Measurements from ENCODE around the gene RAP1GDS1. TPM values are rescaled to one million over a fixed set of nuclear protein-coding genes. Genes with fewer than 3 reads are reported as not detected.
A peak's percentile ranks its signal among the peaks of the same experiment; 100 is the strongest.
"Not testable (repeated sequence)": the region's sequence is repeated elsewhere in the genome, so short reads cannot be mapped to it uniquely, and the experiment has no call there.

The RAP1GDS1 gene
- total RNA-seq, 1 donor from 2014 or later, result 66.3 TPM

GRCh38 chr4:98326168-98326567 lies 65.0 kb downstream of the RAP1GDS1 start:
- no peak for FAIRE-seq
- Histone ChIP-seq H3K27me3 (ENCODE audit: control insufficient read depth, insufficient read depth, low read length) (no peaks in the 10 kb centered on the region), H3K36me3 (ENCODE audit: control insufficient read depth, insufficient read depth, low read length) (no peaks in the 10 kb centered on the region), H3K4me3 (ENCODE audit: low read depth, low read length) (no peak overlapping the region)
- no peak for DNase-seq (ENCODE audit: low read depth)
- TF ChIP-seq CTCF (IDR thresholded peaks at IDR 0.05; ENCODE audit: insufficient read depth, low read length, severe bottlenecking), result no peak

GRCh38 chr4:98327694-98328093 lies 66.5 kb downstream of the RAP1GDS1 start:
- H3K36me3 ChIP-seq (ENCODE audit: control insufficient read depth, insufficient read depth, low read length), result no peaks in the 10 kb centered on the region
- TF ChIP-seq CTCF (IDR thresholded peaks at IDR 0.05; ENCODE audit: insufficient read depth, low read length, severe bottlenecking), result no peak
- DNase-seq (ENCODE audit: low read depth) (no peak), FAIRE-seq (peak; percentile 62)
- no peaks in the 10 kb centered on the region for H3K27me3 ChIP-seq (ENCODE audit: control insufficient read depth, insufficient read depth, low read length)
- no peak overlapping the region for H3K4me3 ChIP-seq (ENCODE audit: low read depth, low read length)

- H3K27me3 ChIP-seq (ENCODE audit: control insufficient read depth, insufficient read depth, low read length); H3K4me3 ChIP-seq (ENCODE audit: low read depth, low read length); DNase-seq (ENCODE audit: low read depth); FAIRE-seq; H3K36me3 ChIP-seq (ENCODE audit: control insufficient read depth, insufficient read depth, low read length): not testable (repeated sequence)
Observed at GRCh38 chr4:98329879-98330640, 68.9 kb downstream of the RAP1GDS1 start.

- Histone ChIP-seq H3K4me3 (ENCODE audit: low read depth, low read length) (no peak overlapping the region), H3K27me3 (ENCODE audit: control insufficient read depth, insufficient read depth, low read length) (no peaks in the 10 kb centered on the region), H3K36me3 (ENCODE audit: control insufficient read depth, insufficient read depth, low read length) (no peaks in the 10 kb centered on the region)
- FAIRE-seq (no peak), DNase-seq (ENCODE audit: low read depth) (peak; percentile 12)
- no peak for TF ChIP-seq CTCF (IDR thresholded peaks at IDR 0.05; ENCODE audit: insufficient read depth, low read length, severe bottlenecking)
Observed at GRCh38 chr4:98332017-98332416, 70.8 kb downstream of the RAP1GDS1 start.

GRCh38 chr4:98334461-98334860 lies 73.3 kb downstream of the RAP1GDS1 start:
- TF ChIP-seq CTCF (IDR thresholded peaks at IDR 0.05; ENCODE audit: insufficient read depth, low read length, severe bottlenecking), result no peak
- Histone ChIP-seq H3K36me3 (ENCODE audit: control insufficient read depth, insufficient read depth, low read length) (no peaks in the 10 kb centered on the region), H3K27me3 (ENCODE audit: control insufficient read depth, insufficient read depth, low read length) (no peaks in the 10 kb centered on the region), H3K4me3 (ENCODE audit: low read depth, low read length) (no peak overlapping the region)
- no peak for DNase-seq (ENCODE audit: low read depth)
- FAIRE-seq, result no peak

- Histone ChIP-seq H3K27me3 (ENCODE audit: control insufficient read depth, insufficient read depth, low read length) (no peaks in the 10 kb centered on the region), H3K4me3 (ENCODE audit: low read depth, low read length) (no peak overlapping the region), H3K36me3 (ENCODE audit: control insufficient read depth, insufficient read depth, low read length) (no peaks in the 10 kb centered on the region)
- DNase-seq (ENCODE audit: low read depth) (no peak), FAIRE-seq (no peak)
- no peak for TF ChIP-seq CTCF (IDR thresholded peaks at IDR 0.05; ENCODE audit: insufficient read depth, low read length, severe bottlenecking)
Observed at GRCh38 chr4:98338761-98339438, 77.7 kb downstream of the RAP1GDS1 start.

All from bronchial epithelial cell (primary cell).